Ovary (tissue), 9 donors: Measurements from ENCODE around the gene FSTL5. TPM values are rescaled to one million over a fixed set of nuclear protein-coding genes. Genes with fewer than 3 reads are reported as not detected.

Source experiments
- DNase-seq, 5 donors: peaks; one replicate each; pipeline ENCODE4 v3.0.0-alpha.2; 2019 to 2020
- H3K27ac ChIP-seq, 2 donors: fragments of 200-600 bp; one replicate each; pipeline versions ENCODE4 v1.5.1 to v1.8.0; 2019 to 2022
- H3K27me3 ChIP-seq: fragments of 200-600 bp; one replicate; pipeline ENCODE4 v1.8.0; 2022
- H3K36me3 ChIP-seq: fragments of 200-600 bp; sonication (generic); one replicate; pipeline ENCODE4 v1.5.1; 2019
- H3K4me1 ChIP-seq: one replicate; pipeline ENCODE4 v1.8.1; 2013; ENCODE audit warnings: mild to moderate bottlenecking, moderate library complexity; ENCODE audit not compliant: insufficient read depth
- H3K4me3 ChIP-seq: fragments of 200-600 bp; sonication (generic); one replicate; pipeline ENCODE4 v1.5.1; 2017
- H3K9me3 ChIP-seq, 2 donors: fragments of 200-600 bp in 1 of 2; sonication (generic) in 1 of 2; one replicate each; pipeline versions ENCODE4 v1.5.1 to v1.8.1; 2013 to 2019; ENCODE audit warnings: mild to moderate bottlenecking in 1 of 2, moderate library complexity in 1 of 2
- CTCF ChIP-seq, 3 donors: fragments of 450-650 bp in 2 of 3; fragments of 200-600 bp in 1 of 3; IDR thresholded peaks; one replicate each; pipeline versions ENCODE4 v1.5.1 to v1.8.0; 2016 to 2022; ENCODE audit warnings: antibody characterized with exemption in 3 of 3, mild to moderate bottlenecking in 1 of 3
- EP300 ChIP-seq: sonication (generic); formaldehyde crosslinking; IDR thresholded peaks from one replicate; pipeline ENCODE4 v1.6.1; 2017; ENCODE audit warnings: antibody characterized with exemption
- POLR2A ChIP-seq: fragments of 450-650 bp; IDR thresholded peaks from one replicate; pipeline ENCODE4 v1.6.1; 2017; ENCODE audit warnings: antibody characterized with exemption, mild to moderate bottlenecking, moderate library complexity
- WGBS, 3 donors: extraction: QIAGEN DNeasy Blood & Tissue Kit in 1 of 3; methylation state at CpG; one replicate each; pipeline versions ENCODE4 v1.1.5 to v1.1.7; 2013 to 2017; 5-methylcytosine and 5-hydroxymethylcytosine counted together
- intact Hi-C, 4 donors: fragments of 100-400 bp; cut with DNase I; formaldehyde crosslinking; loops; one replicate each; pipeline versions ENCODE4 v1.11.0 to v1.15.1; 2022 to 2023
- polyA plus RNA-seq, 2 donors: library from polyadenylated mRNA; stranded (reverse); fragments of 200-250 nt in 1 of 2; fragments of 350-450 nt in 1 of 2; fragmentation: Illumina TruSeq in 1 of 2; extraction: RNeasy Lipid Tissue Mini Kit (QIAGEN cat#74804) in 1 of 2; gene quantifications; one replicate each; pipeline ENCODE4 v1.2.3, GENCODE V29; 2013 to 2014
- total RNA-seq, 7 donors: library from RNA; depleted of rRNA in 2 of 7; stranded (reverse); fragments of >200 nt in 2 of 7; fragmentation: NEBNext Ultra II Directional in 3 of 7; extraction: Animal tissue kit (Norgen Biotek cat#: 25700) in 3 of 7; gene quantifications; one replicate each; pipeline versions ENCODE4 v1.1.0 to v1.2.4, GENCODE V29; 2016 to 2023
- donor health status: DM: no; HTN: no; CAD: no; lungs with moderate emphysema.
- donor health status: DM: no; HTN: no; CAD: no.
- donor health status: Bipolar disorder and iron deficiency.
- donor health status: DM: yes; HTN: yes; CAD: no.
- donor health status: DM: no; HTN: no; CAD: no.
- donor health status: DM: yes; HTN: yes; CAD: no.

FSTL5 gene
- total and polyA plus RNA-seq, 9 donors: 0.05 TPM; not detected in 8

GRCh38 chr4:162164906-162165510, 1.2 kb upstream of the FSTL5 start:
- Histone ChIP-seq H3K27me3 (no peaks in the 10 kb centered on the region), H3K27ac (no peak overlapping the region), H3K4me3 (no peak overlapping the region), H3K9me3 (no peaks in the 10 kb centered on the region), H3K36me3 (no peaks in the 10 kb centered on the region), H3K4me1 (peaks cover 4% of the 10 kb centered on the region)
- TF ChIP-seq EP300 (no peak), POLR2A (no peak), CTCF (IDR thresholded peaks at IDR 0.05) (no peak)
- intact Hi-C loops: no loop called here
- DNase-seq: no peak

GRCh38 chr4:162162672-162163071, 1.1 kb downstream of the FSTL5 start:
- DNase-seq: no peak
- Histone ChIP-seq H3K9me3 (no peaks in the 10 kb centered on the region), H3K36me3 (no peaks in the 10 kb centered on the region), H3K27ac (no peak overlapping the region), H3K4me3 (no peak overlapping the region), H3K4me1 (peaks cover 4% of the 10 kb centered on the region), H3K27me3 (no peaks in the 10 kb centered on the region)
- intact Hi-C loops: no loop called here
- TF ChIP-seq CTCF (IDR thresholded peaks at IDR 0.05): no peak
- TF ChIP-seq EP300: no peak
- TF ChIP-seq POLR2A: no peak
- WGBS, 3 donors: 10 to 17% (median 10%) methylated on average over 2 of the region's 2 CpGs

- intact Hi-C loops: no loop called here
- no peak for DNase-seq
- TF ChIP-seq POLR2A: no peak
- no peak for TF ChIP-seq EP300
- TF ChIP-seq CTCF (IDR thresholded peaks at IDR 0.05): no peak
- H3K27me3 ChIP-seq: no peaks in the 10 kb centered on the region
- no peak overlapping the region for H3K27ac ChIP-seq
- 65 to 85% (median 81%) methylated on average over 2 of the region's 2 CpGs for WGBS, 3 donors
- no peak overlapping the region for H3K4me3 ChIP-seq
- H3K9me3 ChIP-seq: no peaks in the 10 kb centered on the region
- no peaks in the 10 kb centered on the region for H3K36me3 ChIP-seq
- H3K4me1 ChIP-seq: no peaks in the 10 kb centered on the region
These were observed 6.6 kb downstream of the FSTL5 start for GRCh38 chr4:162157241-162157640.

GRCh38 chr4:162154862-162155540, 8.8 kb downstream of the FSTL5 start:
- WGBS, 3 donors: 57 to 78% (median 61%) methylated on average over 7 of the region's 7 CpGs
- H3K4me3 ChIP-seq: no peak overlapping the region
- no peak for DNase-seq
- no peak for TF ChIP-seq POLR2A
- no peak for TF ChIP-seq EP300
- no peak for TF ChIP-seq CTCF (IDR thresholded peaks at IDR 0.05)
- H3K36me3 ChIP-seq: no peaks in the 10 kb centered on the region
- H3K27me3 ChIP-seq: no peaks in the 10 kb centered on the region
- H3K9me3 ChIP-seq: no peaks in the 10 kb centered on the region
- H3K27ac ChIP-seq: no peak overlapping the region
- H3K4me1 ChIP-seq: no peaks in the 10 kb centered on the region
- intact Hi-C loops: no loop called here
